Right kidney (tissue), 1 donor: Measurements from ENCODE around the gene EP400.

Source experiments
- DNase-seq: peaks from one replicate; pipeline ENCODE4 v3.0.0-alpha.2; 2016

Gene EP400

DNA sequence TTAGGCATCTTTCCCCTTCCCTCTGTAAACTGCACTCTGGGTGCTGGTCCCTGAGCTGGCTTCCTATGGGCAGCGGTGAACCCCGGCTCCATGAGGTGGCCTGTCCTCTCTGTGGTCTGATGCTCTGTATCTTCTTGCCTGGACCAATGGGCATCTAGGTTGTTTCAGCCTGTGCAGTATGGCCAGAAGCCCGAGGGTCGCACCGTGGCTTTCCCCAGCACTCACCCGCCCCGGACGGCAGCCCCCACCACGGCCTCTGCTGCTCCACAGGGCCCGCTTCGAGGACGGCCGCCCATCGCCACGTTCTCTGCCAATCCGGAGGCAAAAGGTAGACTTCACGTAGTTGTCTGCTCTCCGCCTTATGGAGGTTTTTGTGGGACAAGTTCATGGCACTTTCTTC is 70.1 kb downstream of the EP400 start:
- no peak for DNase-seq

DNA sequence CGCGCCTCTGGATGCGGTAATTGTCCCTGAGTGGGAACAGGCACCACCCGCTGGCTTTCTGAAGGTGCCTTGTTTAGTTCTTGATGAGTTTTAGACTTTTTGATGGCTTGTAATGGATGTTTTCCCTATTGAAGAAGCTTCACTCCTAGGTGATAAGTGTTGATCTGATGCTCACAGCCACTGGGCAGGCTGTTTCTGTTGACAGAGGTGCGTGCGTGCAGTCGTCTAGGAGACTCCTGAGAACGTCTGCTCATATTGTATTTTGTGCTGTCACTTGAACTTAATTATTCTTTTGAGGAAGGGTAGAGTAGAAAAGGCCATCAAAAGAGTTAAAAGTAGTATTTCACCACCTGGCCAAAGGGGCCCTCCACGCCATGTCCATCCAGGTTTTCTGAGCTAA is 70.5 kb downstream of the EP400 start:
- no peak for DNase-seq

- no peak for DNase-seq
Measured at GRCh38 chr12:132021031-132021871, 71.5 kb downstream of the EP400 start.

GRCh38 chr12:132021965-132022364 is 72.2 kb downstream of the EP400 start:
- DNase-seq: no peak

GRCh38 chr12:132023658-132024057 is 73.9 kb downstream of the EP400 start:
- no peak for DNase-seq

DNA sequence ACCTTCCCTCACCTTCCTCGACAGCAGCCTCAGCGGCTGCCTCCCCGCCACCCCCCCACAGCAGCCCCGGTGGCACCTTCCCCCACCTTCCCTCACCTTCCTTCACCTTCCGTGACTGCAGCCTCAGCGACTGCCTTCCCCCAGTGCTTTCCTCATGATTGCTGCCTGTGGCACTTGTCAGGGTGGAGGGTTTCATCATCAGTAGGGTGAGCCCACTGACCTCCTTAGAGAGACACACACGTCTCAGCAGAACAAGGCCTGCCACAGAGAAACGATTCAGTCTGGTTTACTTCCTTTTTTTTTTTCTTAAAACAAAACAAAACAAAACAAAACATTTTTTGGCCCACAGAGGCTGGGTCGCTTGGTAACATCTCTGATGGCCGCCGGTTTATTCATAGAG is 75.0 kb downstream of the EP400 start:
- no peak for DNase-seq

- no peak for DNase-seq
Measured at GRCh38 chr12:132025526-132025925, 75.8 kb downstream of the EP400 start.

DNA sequence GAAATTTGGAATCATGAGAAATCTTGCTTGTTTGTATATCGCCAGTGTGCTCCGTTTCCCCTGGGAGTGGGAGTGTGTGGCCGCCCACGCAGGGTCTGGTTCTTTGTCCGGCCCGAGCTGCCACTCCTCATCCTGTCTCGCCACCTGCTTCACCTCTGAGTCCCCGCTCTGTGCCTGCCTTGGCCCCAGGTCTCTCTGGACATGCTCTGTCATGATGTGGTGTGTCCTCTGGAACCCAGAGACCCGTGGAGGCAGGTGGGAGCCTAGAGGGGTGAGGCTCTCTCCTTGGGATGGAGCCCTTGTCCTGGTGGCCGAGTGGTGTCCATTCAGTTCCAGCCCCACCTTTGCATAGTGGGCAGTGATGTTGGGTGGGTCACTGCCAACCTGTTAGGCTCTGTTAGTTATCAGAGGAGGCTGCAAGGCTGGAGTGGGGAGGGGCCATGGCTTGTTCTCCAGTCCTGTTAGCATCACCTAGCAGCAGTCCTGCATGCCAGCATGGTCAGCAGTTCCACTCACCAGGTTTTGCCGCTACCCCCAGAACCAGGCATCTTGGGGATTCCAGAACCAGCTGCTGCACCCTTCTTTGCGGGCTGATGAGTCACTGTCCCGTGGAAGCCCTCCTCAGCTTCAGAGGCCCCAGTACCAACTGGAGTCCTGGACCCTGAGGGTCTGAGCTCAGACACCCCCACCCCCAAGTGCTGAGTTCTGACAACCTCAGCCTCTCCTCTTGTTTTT is 76.5 kb downstream of the EP400 start:
- DNase-seq: no peak

GRCh38 chr12:132026796-132027500 is 77.2 kb downstream of the EP400 start:
- DNase-seq: no peak

GRCh38 chr12:132027636-132028035 is 77.9 kb downstream of the EP400 start:
- no peak for DNase-seq

DNA sequence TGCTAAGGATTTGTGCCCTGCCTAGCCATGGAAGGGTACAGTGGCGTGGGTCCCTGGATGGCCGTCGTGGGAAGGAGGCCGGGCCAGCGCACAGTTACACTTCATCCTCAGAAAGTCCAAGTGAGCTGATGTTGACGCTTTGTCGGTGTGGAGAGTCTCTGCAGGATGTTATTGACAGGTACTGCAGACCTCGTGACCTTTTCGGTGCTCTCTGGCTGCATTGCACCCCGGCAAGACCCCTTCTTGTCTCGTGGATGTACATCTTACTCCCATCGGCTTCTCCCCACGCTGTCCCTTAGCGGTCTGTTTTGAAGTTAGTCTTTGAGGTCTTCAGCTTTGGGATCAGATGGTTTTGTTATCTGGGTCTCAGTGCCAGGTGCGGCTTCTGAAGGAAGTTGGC is 78.4 kb downstream of the EP400 start:
- DNase-seq: no peak

DNA sequence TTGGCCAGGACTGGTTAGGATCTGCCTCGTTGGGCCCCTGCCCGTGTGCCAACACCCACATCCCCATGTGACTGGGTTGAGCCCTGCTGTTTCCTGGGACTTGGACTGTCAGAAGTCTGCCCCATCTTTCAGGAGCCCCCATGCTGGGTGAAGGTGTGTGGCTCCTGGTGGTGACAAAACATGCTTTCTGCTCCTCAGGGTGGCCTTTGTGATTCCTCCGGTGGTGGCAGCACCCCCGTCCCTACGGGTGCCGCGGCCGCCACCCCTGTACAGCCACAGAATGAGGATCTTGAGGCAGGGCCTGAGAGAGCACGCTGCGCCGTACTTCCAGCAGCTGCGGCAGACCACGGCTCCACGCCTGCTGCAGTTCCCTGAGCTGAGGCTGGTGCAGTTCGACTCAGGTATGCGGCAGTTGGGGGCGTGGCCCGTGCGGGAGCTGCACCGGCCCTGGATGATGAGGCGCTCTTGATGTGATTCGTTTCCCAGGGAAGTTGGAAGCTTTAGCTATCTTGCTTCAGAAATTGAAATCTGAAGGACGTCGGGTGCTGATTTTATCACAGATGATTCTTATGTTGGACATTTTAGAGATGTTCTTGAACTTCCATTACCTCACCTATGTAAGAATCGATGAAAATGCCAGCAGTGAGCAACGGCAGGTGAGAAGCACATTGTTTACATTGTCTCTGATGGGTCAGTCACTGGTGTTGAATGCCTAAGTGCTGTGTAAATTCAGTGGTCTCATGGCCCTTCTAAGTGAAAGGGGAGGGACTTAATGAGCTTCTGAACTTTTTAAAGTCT is 80.0 kb downstream of the EP400 start:
- DNase-seq: no peak

DNA sequence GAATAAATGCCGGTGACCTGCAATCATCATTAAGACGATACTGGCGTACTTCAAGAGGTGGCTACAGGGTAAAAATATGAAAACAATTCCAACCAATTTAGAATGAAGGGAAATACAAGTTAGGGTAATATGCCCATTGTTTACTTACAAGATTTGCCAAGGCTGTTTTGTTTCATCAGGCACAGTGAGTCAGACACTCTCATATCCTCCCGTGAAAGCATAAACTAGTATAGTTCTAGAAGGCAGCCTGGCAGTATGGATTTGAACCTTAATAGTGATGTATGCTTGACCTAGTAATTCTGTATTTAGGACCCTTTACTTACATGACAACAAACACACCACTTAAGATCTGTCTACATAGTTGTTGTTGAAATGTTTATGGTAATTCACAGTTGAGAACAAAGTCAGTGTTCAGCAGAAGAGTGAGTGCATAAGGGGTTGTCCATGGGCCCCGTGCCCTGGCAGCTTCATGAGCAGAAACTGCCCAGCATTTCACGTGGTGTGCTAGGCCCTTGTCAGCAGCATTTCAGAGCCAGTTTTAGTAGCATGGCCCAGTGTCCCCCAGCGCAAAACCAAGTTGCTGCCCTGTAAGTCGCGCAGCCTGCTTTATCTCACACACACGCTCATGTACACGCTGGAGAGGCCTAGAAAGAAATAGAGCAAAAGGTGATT is 80.8 kb downstream of the EP400 start:
- no peak for DNase-seq

- no peak for DNase-seq
Measured at GRCh38 chr12:132033627-132034026, 83.9 kb downstream of the EP400 start.

DNA sequence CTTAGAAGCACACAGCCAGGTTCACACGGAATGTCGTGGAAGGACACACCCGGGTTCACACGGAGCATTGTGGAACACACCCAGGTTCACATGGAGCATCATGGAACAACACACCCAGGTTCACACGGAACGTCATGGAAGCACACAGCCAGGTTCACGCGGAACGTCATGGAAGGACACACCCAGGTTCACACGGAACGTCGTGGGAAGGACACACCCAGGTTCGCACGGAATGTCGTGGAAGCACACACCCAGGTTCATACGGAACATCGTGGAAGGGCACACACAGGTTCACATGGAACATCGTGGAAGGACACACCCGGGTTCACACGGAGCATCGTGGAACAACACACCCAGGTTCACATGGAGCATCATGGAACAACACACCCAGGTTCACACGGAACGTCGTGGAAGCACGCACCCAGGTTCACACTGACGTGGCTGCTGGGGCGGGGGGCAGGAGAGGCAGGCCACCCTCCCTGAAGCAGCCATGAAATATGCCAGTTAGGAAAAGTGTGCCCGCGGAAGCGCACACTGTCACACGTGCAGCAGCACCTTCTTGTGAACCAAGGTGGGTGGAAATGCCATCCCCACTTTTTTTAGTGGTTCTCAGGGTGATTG is 86.4 kb downstream of the EP400 start:
- no peak for DNase-seq

GRCh38 chr12:132040906-132041606 is 91.3 kb downstream of the EP400 start:
- DNase-seq: no peak

GRCh38 chr12:132043216-132043615 is 93.5 kb downstream of the EP400 start:
- DNase-seq: no peak

GRCh38 chr12:132043770-132044467 is 94.2 kb downstream of the EP400 start:
- no peak for DNase-seq

- DNase-seq: no peak
Measured at GRCh38 chr12:132044661-132045412, 95.1 kb downstream of the EP400 start.
